ENCODE results near the gene TYSND1. TPM values are rescaled to one million over a fixed set of nuclear protein-coding genes. Genes with fewer than 3 reads are reported as not detected.

Gene TYSND1
- total RNA-seq, 1 experiment from 2014 or later, result 13.6 TPM

DNA sequence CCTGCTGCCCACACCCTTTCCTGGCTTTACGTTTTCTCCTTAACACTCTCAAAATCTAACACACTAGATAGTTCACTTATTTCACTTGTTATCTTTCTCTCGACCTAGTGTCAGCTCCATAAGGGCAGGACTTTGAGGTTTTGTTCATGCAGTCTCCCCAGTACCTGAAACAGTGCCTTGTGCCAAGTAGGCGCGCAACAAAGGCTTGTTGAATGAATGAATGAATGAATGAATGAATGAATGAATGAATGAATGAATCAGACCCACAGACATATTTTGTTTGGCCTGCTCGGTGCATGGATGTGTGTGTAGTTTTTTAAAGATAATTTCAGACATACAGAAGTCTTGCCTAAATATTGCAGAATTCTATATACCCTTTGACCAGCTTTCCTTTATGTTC is 6.2 kb downstream of the TYSND1 start:
- no peaks in the 10 kb centered on the region for H3K9me2 ChIP-seq (ENCODE audit: insufficient read depth)
- no peak overlapping the region for H3K4me2 ChIP-seq (ENCODE audit: low read length)
- intact Hi-C loops (cut with micrococcal nuclease), result no loop called here
- DNase-seq (ENCODE audit: low read depth, low spot score), result no peak
- H3K27me3 ChIP-seq (ENCODE audit: insufficient read depth, low read length), result no peaks in the 10 kb centered on the region
- CTCF ChIA-PET, result no interaction called here
- no peak for ATAC-seq
- H3K79me2 ChIP-seq (ENCODE audit: insufficient read depth, low read length), result no peaks in the 10 kb centered on the region; the same call in 1 of the 2 replicates
- no peak overlapping the region for H3K9ac ChIP-seq (ENCODE audit: low read length)
- H3K4me1 ChIP-seq (ENCODE audit: control insufficient read depth in 1 of 2, insufficient read depth in 2 of 2, low read length in 2 of 2), result peaks cover 3 to 25% of the 10 kb centered on the region in 2 experiments; a peak in 3 of 4 replicates
- no peaks in the 10 kb centered on the region for H3K9me3 ChIP-seq (ENCODE audit: control insufficient read depth in 1 of 2, insufficient read depth in 1 of 2, low read depth in 1 of 2, low read length in 2 of 2)
- H4K20me1 ChIP-seq (ENCODE audit: insufficient read depth), result no peaks in the 10 kb centered on the region
- RAD21 ChIA-PET (ENCODE audit: low non-redundant PET in 1 of 2, low total read pairs in 2 of 2, uncharacterized antibody in 2 of 2, unreplicated experiment in 2 of 2), result no interaction called here
- no TSS peak for BruUV-seq (replicated peaks)
- H3K4me3 ChIP-seq (replicated peaks in 1 of 2; ENCODE audit: low read depth in 1 of 2, low read length in 2 of 2), result no peak overlapping the region
- H3K27ac ChIP-seq (ENCODE audit: low read depth, low read length), result no peak overlapping the region
- POLR2A ChIA-PET, result no interaction called here
- no peaks in the 10 kb centered on the region for H3K36me3 ChIP-seq (ENCODE audit: control insufficient read depth in 1 of 2, insufficient read depth in 2 of 2, low read length in 2 of 2)
- TF ChIP-seq CBX3 (IDR thresholded peaks at IDR 0.05; ENCODE audit: low read depth) (no peak), SIN3A (IDR thresholded peaks at IDR 0.05; ENCODE audit: low read depth) (no peak), TCF7L2 (IDR thresholded peaks at IDR 0.05; ENCODE audit: borderline replicate concordance, extremely low read depth, insufficient read depth, insufficient read length) (no peak), ZNF274 (IDR thresholded peaks at IDR 0.05; ENCODE audit: low read depth, low read length) (no peak), ATF3 (IDR thresholded peaks at IDR 0.05) (no peak), POLR2AphosphoS5 (IDR thresholded peaks at IDR 0.05; ENCODE audit: low read depth, low read length) (no peak), EZH2 (IDR thresholded peaks at IDR 0.05) (no peak), ELF1 (IDR thresholded peaks at IDR 0.05; ENCODE audit: borderline replicate concordance, low read depth) (no peak), RAD21 (IDR thresholded peaks at IDR 0.05; ENCODE audit: low read depth) (no peak), POLR2A (IDR thresholded peaks at IDR 0.05; ENCODE audit: borderline replicate concordance, extremely low read depth, insufficient read depth, insufficient read length) (no peak), CTCF (IDR thresholded peaks at IDR 0.05 in 2 of 3, conservative IDR thresholded peaks at IDR 0.05 in 1 of 3; ENCODE audit: borderline replicate concordance in 1 of 3, insufficient read depth in 1 of 3, low read depth in 2 of 3, low read length in 2 of 3) (no peak), EGR1 (IDR thresholded peaks at IDR 0.05; ENCODE audit: low read depth) (no peak), JUND (IDR thresholded peaks at IDR 0.05) (no peak), CEBPB (IDR thresholded peaks at IDR 0.05; ENCODE audit: low read depth) (no peak), YY1 (IDR thresholded peaks at IDR 0.05; ENCODE audit: extremely low read depth, insufficient replicate concordance, low read depth, low read length) (no peak), FOSL1 (IDR thresholded peaks at IDR 0.05; ENCODE audit: low read depth) (no peak), EZH2phosphoT487 (IDR thresholded peaks at IDR 0.05; ENCODE audit: borderline replicate concordance) (no peak)
- TF ChIP-seq, protein P1, sequence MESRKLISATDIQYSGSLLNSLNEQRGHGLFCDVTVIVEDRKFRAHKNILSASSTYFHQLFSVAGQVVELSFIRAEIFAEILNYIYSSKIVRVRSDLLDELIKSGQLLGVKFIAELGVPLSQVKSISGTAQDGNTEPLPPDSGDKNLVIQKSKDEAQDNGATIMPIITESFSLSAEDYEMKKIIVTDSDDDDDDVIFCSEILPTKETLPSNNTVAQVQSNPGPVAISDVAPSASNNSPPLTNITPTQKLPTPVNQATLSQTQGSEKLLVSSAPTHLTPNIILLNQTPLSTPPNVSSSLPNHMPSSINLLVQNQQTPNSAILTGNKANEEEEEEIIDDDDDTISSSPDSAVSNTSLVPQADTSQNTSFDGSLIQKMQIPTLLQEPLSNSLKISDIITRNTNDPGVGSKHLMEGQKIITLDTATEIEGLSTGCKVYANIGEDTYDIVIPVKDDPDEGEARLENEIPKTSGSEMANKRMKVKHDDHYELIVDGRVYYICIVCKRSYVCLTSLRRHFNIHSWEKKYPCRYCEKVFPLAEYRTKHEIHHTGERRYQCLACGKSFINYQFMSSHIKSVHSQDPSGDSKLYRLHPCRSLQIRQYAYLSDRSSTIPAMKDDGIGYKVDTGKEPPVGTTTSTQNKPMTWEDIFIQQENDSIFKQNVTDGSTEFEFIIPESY (IDR thresholded peaks at IDR 0.05; ENCODE audit: extremely low read depth, insufficient replicate concordance, low read length), result no peak
- TF ChIP-seq, protein P2, sequence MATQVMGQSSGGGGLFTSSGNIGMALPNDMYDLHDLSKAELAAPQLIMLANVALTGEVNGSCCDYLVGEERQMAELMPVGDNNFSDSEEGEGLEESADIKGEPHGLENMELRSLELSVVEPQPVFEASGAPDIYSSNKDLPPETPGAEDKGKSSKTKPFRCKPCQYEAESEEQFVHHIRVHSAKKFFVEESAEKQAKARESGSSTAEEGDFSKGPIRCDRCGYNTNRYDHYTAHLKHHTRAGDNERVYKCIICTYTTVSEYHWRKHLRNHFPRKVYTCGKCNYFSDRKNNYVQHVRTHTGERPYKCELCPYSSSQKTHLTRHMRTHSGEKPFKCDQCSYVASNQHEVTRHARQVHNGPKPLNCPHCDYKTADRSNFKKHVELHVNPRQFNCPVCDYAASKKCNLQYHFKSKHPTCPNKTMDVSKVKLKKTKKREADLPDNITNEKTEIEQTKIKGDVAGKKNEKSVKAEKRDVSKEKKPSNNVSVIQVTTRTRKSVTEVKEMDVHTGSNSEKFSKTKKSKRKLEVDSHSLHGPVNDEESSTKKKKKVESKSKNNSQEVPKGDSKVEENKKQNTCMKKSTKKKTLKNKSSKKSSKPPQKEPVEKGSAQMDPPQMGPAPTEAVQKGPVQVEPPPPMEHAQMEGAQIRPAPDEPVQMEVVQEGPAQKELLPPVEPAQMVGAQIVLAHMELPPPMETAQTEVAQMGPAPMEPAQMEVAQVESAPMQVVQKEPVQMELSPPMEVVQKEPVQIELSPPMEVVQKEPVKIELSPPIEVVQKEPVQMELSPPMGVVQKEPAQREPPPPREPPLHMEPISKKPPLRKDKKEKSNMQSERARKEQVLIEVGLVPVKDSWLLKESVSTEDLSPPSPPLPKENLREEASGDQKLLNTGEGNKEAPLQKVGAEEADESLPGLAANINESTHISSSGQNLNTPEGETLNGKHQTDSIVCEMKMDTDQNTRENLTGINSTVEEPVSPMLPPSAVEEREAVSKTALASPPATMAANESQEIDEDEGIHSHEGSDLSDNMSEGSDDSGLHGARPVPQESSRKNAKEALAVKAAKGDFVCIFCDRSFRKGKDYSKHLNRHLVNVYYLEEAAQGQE (IDR thresholded peaks at IDR 0.05; ENCODE audit: low read depth), result no peak
- no peak overlapping the region for H2AFZ ChIP-seq (ENCODE audit: low read depth, low read length, poor library complexity, severe bottlenecking)

Data from HCT116 (cell line).